HEK293 (cell line): Measurements from ENCODE around the gene ELK4.
A peak's percentile ranks its signal among the peaks of the same experiment; 100 is the strongest.

Experiments used
- CTCF ChIA-PET: fragments of 350-600 bp; formaldehyde crosslinking; extraction: SDS; loops from one replicate; lab custom pipeline; 2021; ENCODE audit warnings: antibody characterized with exemption; lab: Yijun Ruan, JAX
- POLR2A ChIA-PET: fragments of 300-600 bp; formaldehyde crosslinking; extraction: SDS; loops from one replicate; lab custom pipeline; 2020; ENCODE audit warnings: antibody characterized with exemption, inconsistent platforms; lab: Yijun Ruan, JAX
- H3K27ac ChIP-seq: fragments of 200-500 bp; sonication (Bioruptor generic); 2 replicates; pipeline ENCODE4 v1.5.1; 2014; ENCODE audit warnings: low read depth, low read length, control low read depth, inconsistent platforms; ENCODE audit errors: extremely low read depth
- H3K36me3 ChIP-seq, 2 experiments: fragments of 200-500 bp in 1 of 2; sonication (Bioruptor generic) in 1 of 2; 1 replicate in 1 of 2; 2 replicates in 1 of 2; pipeline ENCODE4 v1.5.1; 2014 to 2017; ENCODE audit warnings: inconsistent platforms in 2 of 2, low read length in 2 of 2; ENCODE audit not compliant: control insufficient read depth in 2 of 2, insufficient read depth in 1 of 2
- H3K4me1 ChIP-seq: fragments of 200-500 bp; sonication (Bioruptor generic); 2 replicates; pipeline ENCODE4 v1.5.1; 2014; ENCODE audit warnings: mild to moderate bottlenecking, low read length, inconsistent platforms; ENCODE audit not compliant: control insufficient read depth, insufficient read depth
- H3K4me3 ChIP-seq: 2 replicates; pipeline ENCODE4 v1.5.1; 2011; ENCODE audit warnings: low read depth, mild to moderate bottlenecking, control low read depth, low read length, moderate library complexity
- H3K9me3 ChIP-seq: fragments of 200-500 bp; sonication (Bioruptor generic); 2 replicates; pipeline ENCODE4 v1.5.1; 2014; ENCODE audit warnings: low read depth, low read length, inconsistent platforms; ENCODE audit not compliant: control insufficient read depth, insufficient read depth
- ELK4 ChIP-seq: IDR thresholded peaks from 2 replicates; pipeline ENCODE4 v1.6.1; 2011; ENCODE audit warnings: mild to moderate bottlenecking, low read depth, low read length, borderline replicate concordance
- FEZF1 ChIP-seq: fragments of 450-650 bp; formaldehyde crosslinking; IDR thresholded peaks from 2 replicates; pipeline ENCODE4 v1.5.1; 2016; ENCODE audit warnings: missing biosample characterization, missing genetic modification characterization
- GLI4 ChIP-seq: fragments of 450-650 bp; formaldehyde crosslinking; IDR thresholded peaks from 2 replicates; pipeline ENCODE4 v1.5.1; 2016; ENCODE audit warnings: missing biosample characterization, missing genetic modification characterization
- GLIS1 ChIP-seq: fragments of 450-650 bp; formaldehyde crosslinking; IDR thresholded peaks from 2 replicates; pipeline ENCODE4 v1.5.1; 2016; ENCODE audit warnings: missing biosample characterization, missing genetic modification characterization
- INSM2 ChIP-seq: fragments of 450-650 bp; formaldehyde crosslinking; IDR thresholded peaks from 2 replicates; pipeline ENCODE4 v1.5.1; 2016; ENCODE audit warnings: missing biosample characterization, missing genetic modification characterization
- SCRT1 ChIP-seq: fragments of 450-650 bp; formaldehyde crosslinking; IDR thresholded peaks from 2 replicates; pipeline ENCODE4 v1.5.1; 2016; ENCODE audit warnings: missing biosample characterization, missing genetic modification characterization, borderline replicate concordance
- ZBTB21 ChIP-seq: fragments of 450-650 bp; formaldehyde crosslinking; IDR thresholded peaks from 2 replicates; pipeline ENCODE4 v1.5.1; 2017; ENCODE audit warnings: missing biosample characterization, missing genetic modification characterization
- ZBTB8A ChIP-seq: fragments of 450-650 bp; formaldehyde crosslinking; IDR thresholded peaks from 2 replicates; pipeline ENCODE4 v1.5.1; 2016; ENCODE audit warnings: missing biosample characterization, missing genetic modification characterization
- ZNF112 ChIP-seq: fragments of 450-650 bp; formaldehyde crosslinking; IDR thresholded peaks from 2 replicates; pipeline ENCODE4 v1.5.0; 2017; ENCODE audit warnings: missing biosample characterization, missing genetic modification characterization
- ZNF155 ChIP-seq: fragments of 450-650 bp; formaldehyde crosslinking; IDR thresholded peaks from 2 replicates; pipeline ENCODE4 v1.5.1; 2016; ENCODE audit warnings: missing biosample characterization, missing genetic modification characterization
- ZNF223 ChIP-seq: fragments of 450-650 bp; formaldehyde crosslinking; IDR thresholded peaks from 2 replicates; pipeline ENCODE4 v1.5.1; 2016; ENCODE audit warnings: missing biosample characterization, missing genetic modification characterization
- ZNF266 ChIP-seq: fragments of 450-650 bp; formaldehyde crosslinking; IDR thresholded peaks from 2 replicates; pipeline ENCODE4 v1.5.1; 2016; ENCODE audit warnings: missing biosample characterization, missing genetic modification characterization, low read depth
- ZNF274 ChIP-seq, 2 experiments: fragments of 200-500 bp in 1 of 2; fragments of 450-650 bp in 1 of 2; sonication (Bioruptor generic) in 1 of 2; formaldehyde crosslinking in 1 of 2; IDR thresholded peaks; 2 replicates each; pipeline versions ENCODE4 v1.5.1 to v1.6.1; 2014 to 2016; ENCODE audit warnings: borderline replicate concordance in 1 of 2, inconsistent platforms in 1 of 2, low read length in 1 of 2, missing biosample characterization in 1 of 2, missing genetic modification characterization in 1 of 2
- ZNF341 ChIP-seq: fragments of 450-650 bp; formaldehyde crosslinking; IDR thresholded peaks from 2 replicates; pipeline ENCODE4; 2016; ENCODE audit warnings: low read depth, missing biosample characterization, missing genetic modification characterization
- ZNF394 ChIP-seq: fragments of 450-650 bp; formaldehyde crosslinking; IDR thresholded peaks from 2 replicates; pipeline ENCODE4 v1.5.1; 2016; ENCODE audit warnings: missing biosample characterization, missing genetic modification characterization, mild to moderate bottlenecking, moderate library complexity, borderline replicate concordance
- ZNF426 ChIP-seq: fragments of 450-650 bp; formaldehyde crosslinking; IDR thresholded peaks from 2 replicates; pipeline ENCODE4 v1.5.1; 2017; ENCODE audit warnings: missing biosample characterization, missing genetic modification characterization, mild to moderate bottlenecking, inconsistent platforms, moderate library complexity
- ZNF488 ChIP-seq: fragments of 450-650 bp; formaldehyde crosslinking; IDR thresholded peaks from 2 replicates; pipeline ENCODE4 v1.5.1; 2016; ENCODE audit warnings: missing biosample characterization, missing genetic modification characterization
- ZNF596 ChIP-seq: fragments of 450-650 bp; IDR thresholded peaks from 2 replicates; pipeline ENCODE4 v1.5.0; 2018; ENCODE audit warnings: missing biosample characterization, mild to moderate bottlenecking, missing genetic modification characterization, moderate library complexity
- ZNF600 ChIP-seq: fragments of 450-650 bp; formaldehyde crosslinking; IDR thresholded peaks from 2 replicates; pipeline ENCODE4 v1.5.1; 2016; ENCODE audit warnings: missing biosample characterization, missing genetic modification characterization
- ZNF654 ChIP-seq: fragments of 450-650 bp; formaldehyde crosslinking; IDR thresholded peaks from 2 replicates; pipeline ENCODE4 v1.5.1; 2016; ENCODE audit warnings: low read depth, missing biosample characterization, missing genetic modification characterization
- ZNF707 ChIP-seq: fragments of 450-650 bp; formaldehyde crosslinking; IDR thresholded peaks from 2 replicates; pipeline ENCODE4 v1.5.1; 2016; ENCODE audit warnings: missing biosample characterization, missing genetic modification characterization
- ZNF830 ChIP-seq: fragments of 450-650 bp; IDR thresholded peaks from 2 replicates; pipeline ENCODE4 v1.5.0; 2018; ENCODE audit warnings: missing biosample characterization, missing genetic modification characterization, low read depth, mild to moderate bottlenecking, moderate library complexity
- ZSCAN30 ChIP-seq: fragments of 450-650 bp; IDR thresholded peaks from 2 replicates; pipeline ENCODE4 v1.5.1; 2018; ENCODE audit warnings: missing biosample characterization, mild to moderate bottlenecking, missing genetic modification characterization, moderate library complexity
- ZSCAN5A ChIP-seq: fragments of 450-650 bp; formaldehyde crosslinking; IDR thresholded peaks from 2 replicates; pipeline ENCODE4 v1.5.1; 2016; ENCODE audit warnings: missing biosample characterization, missing genetic modification characterization

The ELK4 gene

GRCh38 chr1:205658943-205659581, 27.3 kb upstream of the ELK4 start (continued):
- no peak for TF ChIP-seq ZNF488 (tag by site-specific recombination)

GRCh38 chr1:205656236-205656635, 24.4 kb upstream of the ELK4 start:
- no peak for TF ChIP-seq ZSCAN30 (tag by site-specific recombination)
- TF ChIP-seq ZNF394 (tag by site-specific recombination): peak; percentile 54; the same call in 1 of the 2 replicates
- no peak for TF ChIP-seq ZNF223 (tag by site-specific recombination)
- no peak for TF ChIP-seq ZSCAN5A
- ChIA-PET POLR2A (interaction anchor here (1.0 kb wide), 1 partner anchor 24 kb away, joined by 6 read pairs; the partner anchor contains the start of gene ELK4), CTCF (interaction anchor here (0.7 to 10.6 kb wide), 18 partner anchors 24 to 424 kb away, joined by 3 to 414 read pairs (median 5); partner anchors contain the start of gene ELK4)
- Histone ChIP-seq H3K4me1 (no peaks in the 10 kb centered on the region), H3K4me3 (no peak overlapping the region), H3K27ac (no peak overlapping the region), H3K9me3 (no peaks in the 10 kb centered on the region), H3K36me3 (peaks cover 0 to 3% of the 10 kb centered on the region in 2 experiments; a peak in 2 of 3 replicates)

GRCh38 chr1:205652984-205653383, 21.2 kb upstream of the ELK4 start:
- Histone ChIP-seq H3K4me3 (no peak overlapping the region), H3K4me1 (no peaks in the 10 kb centered on the region), H3K36me3 (peaks cover 0 to 3% of the 10 kb centered on the region in 2 experiments; a peak in 2 of 3 replicates), H3K9me3 (no peaks in the 10 kb centered on the region), H3K27ac (no peak overlapping the region)
- POLR2A ChIA-PET: interaction anchor here (0.6 kb wide), 1 partner anchor 58 kb away, joined by 3 read pairs; no protein-coding TSS in a partner anchor
- TF ChIP-seq ZNF600 (tag by site-specific recombination) (0 out of 2 replicates have a peak, but pooled peaks have one; percentile 21), ZNF341 (tag by site-specific recombination) (no peak), INSM2 (tag by site-specific recombination) (no peak), ZNF596 (no peak), ZNF707 (tag by site-specific recombination) (no peak), GLIS1 (tag by site-specific recombination) (peak; percentile 21; the same call in 1 of the 2 replicates)
- CTCF ChIA-PET: interaction anchor here (1.3 to 10.6 kb wide), 3 partner anchors 21 to 61 kb away, joined by 3 to 414 read pairs (median 359); no protein-coding TSS in a partner anchor

GRCh38 chr1:205650241-205650640, 18.4 kb upstream of the ELK4 start:
- no peaks in the 10 kb centered on the region for H3K9me3 ChIP-seq
- H3K36me3 ChIP-seq: peaks cover 0 to 3% of the 10 kb centered on the region in 2 experiments; a peak in 1 of 3 replicates
- TF ChIP-seq ELK4 (no peak), ZBTB21 (tag by site-specific recombination) (no peak), ZNF596 (no peak), ZNF155 (tag by site-specific recombination) (no peak), ZNF654 (tag by site-specific recombination) (no peak), ZNF112 (no peak), FEZF1 (no peak), ZNF830 (tag by site-specific recombination) (no peak), ZNF426 (tag by site-specific recombination) (no peak), ZNF274 (IDR thresholded peaks at IDR 0.05; ENCODE audit: low read length) (no peak), ZNF274 (tag by site-specific recombination; IDR thresholded peaks at IDR 0.05; ENCODE audit: borderline replicate concordance) (no peak), ZBTB8A (tag by site-specific recombination) (no peak), GLI4 (tag by site-specific recombination) (no peak), ZNF266 (tag by site-specific recombination) (no peak), SCRT1 (tag by site-specific recombination) (no peak)
- no peak overlapping the region for H3K27ac ChIP-seq
- CTCF ChIA-PET: interaction anchor here (0.5 to 2.4 kb wide), 4 partner anchors 9 to 251 kb away, joined by 3 to 21 read pairs (median 3); no protein-coding TSS in a partner anchor
- H3K4me1 ChIP-seq: no peaks in the 10 kb centered on the region
- H3K4me3 ChIP-seq: no peak overlapping the region
- POLR2A ChIA-PET: interaction anchor here (0.9 kb wide), 1 partner anchor 19 kb away, joined by 3 read pairs; the partner anchor contains the start of gene ELK4
